HepG2 (cell line): ENCODE results near the gene SMYD5. TPM values are rescaled to one million over a fixed set of nuclear protein-coding genes. Genes with fewer than 3 reads are reported as not detected.

ENCODE experiments used
- BRF2 ChIP-seq: sonication (generic); formaldehyde crosslinking; IDR thresholded peaks from 2 replicates; pipeline ENCODE4 v1.8.1; 2022; ENCODE audit warnings: mild to moderate bottlenecking, missing genetic modification reagents
- CENPX ChIP-seq: sonication (generic); formaldehyde crosslinking; IDR thresholded peaks from 2 replicates; pipeline ENCODE4 v1.9.0; 2021; ENCODE audit warnings: mild to moderate bottlenecking, missing genetic modification reagents, moderate library complexity
- ESRRA ChIP-seq: sonication (generic); formaldehyde crosslinking; IDR thresholded peaks from 2 replicates; pipeline ENCODE4 v1.5.1; 2020; ENCODE audit warnings: mild to moderate bottlenecking, low read depth, missing genetic modification reagents
- HCFC1 ChIP-seq: fragments of 150-350 bp; IDR thresholded peaks from 2 replicates; pipeline ENCODE4 v1.6.1; 2014; ENCODE audit warnings: low read depth, low read length
- IKZF1 ChIP-seq: fragments of 450-650 bp; IDR thresholded peaks from 2 replicates; pipeline ENCODE4 v1.7.1; 2016
- KDM1A ChIP-seq: IDR thresholded peaks from 2 replicates; pipeline ENCODE4 v1.6.1; 2016; ENCODE audit warnings: missing compliant biosample characterization
- MLX ChIP-seq: IDR thresholded peaks from 2 replicates; pipeline ENCODE4 v1.6.1; 2016
- NCOA1 ChIP-seq: sonication (generic); formaldehyde crosslinking; IDR thresholded peaks from 2 replicates; pipeline ENCODE4 v1.9.0; 2021; ENCODE audit warnings: missing genetic modification reagents
- PPARG ChIP-seq: conservative IDR thresholded peaks from 2 replicates; pipeline ENCODE4 v1.6.1; 2016; ENCODE audit warnings: missing biosample characterization, missing genetic modification reagents
- RBM39 ChIP-seq: fragments of 200-400 bp; formaldehyde crosslinking; IDR thresholded peaks from one replicate; pipeline ENCODE4 v1.6.1; 2018; ENCODE audit warnings: antibody characterized with exemption, mild to moderate bottlenecking, low read depth, low read length; ENCODE audit not compliant: poor library complexity, severe bottlenecking
- SOX13 ChIP-seq, 3 experiments: fragments of 450-650 bp in 1 of 3; sonication (generic) in 1 of 3; formaldehyde crosslinking in 1 of 3; IDR thresholded peaks in 2 of 3; conservative IDR thresholded peaks in 1 of 3; 2 replicates each; pipeline versions ENCODE4 v1.5.0 to v1.6.1; 2016 to 2020; ENCODE audit warnings: antibody characterized with exemption in 1 of 3, mild to moderate bottlenecking in 1 of 3, missing compliant biosample characterization in 1 of 3, missing genetic modification reagents in 1 of 3, moderate library complexity in 1 of 3
- SOX6 ChIP-seq, 2 experiments: fragments of 450-650 bp in 1 of 2; sonication (generic) in 1 of 2; formaldehyde crosslinking in 1 of 2; IDR thresholded peaks; 2 replicates each; pipeline versions ENCODE4 v1.4.0 to v1.6.1; 2017 to 2020; ENCODE audit warnings: antibody characterized with exemption in 1 of 2, mild to moderate bottlenecking in 1 of 2, missing genetic modification reagents in 1 of 2
- TGIF2 ChIP-seq: IDR thresholded peaks from 2 replicates; pipeline ENCODE4 v1.6.1; 2016; ENCODE audit warnings: control low read depth, missing compliant biosample characterization
- YY1 ChIP-seq: IDR thresholded peaks from 2 replicates; pipeline ENCODE4 v1.6.1; 2011; ENCODE audit warnings: low read length, low read depth, moderate library complexity, mild to moderate bottlenecking; ENCODE audit not compliant: insufficient read depth, insufficient replicate concordance
- ZMYM4 ChIP-seq: sonication (generic); formaldehyde crosslinking; IDR thresholded peaks from 2 replicates; pipeline ENCODE4 v1.8.1; 2023; ENCODE audit warnings: mild to moderate bottlenecking, missing genetic modification reagents
- ZNF225 ChIP-seq: sonication (generic); formaldehyde crosslinking; IDR thresholded peaks from 2 replicates; pipeline ENCODE4 v1.4.0; 2020; ENCODE audit warnings: mild to moderate bottlenecking, missing genetic modification reagents
- ZNF280D ChIP-seq: sonication (generic); formaldehyde crosslinking; IDR thresholded peaks from 2 replicates; pipeline ENCODE4 v1.5.1; 2020; ENCODE audit warnings: mild to moderate bottlenecking, missing genetic modification reagents
- ZNF329 ChIP-seq: sonication (generic); formaldehyde crosslinking; IDR thresholded peaks from 2 replicates; pipeline ENCODE4 v1.9.0; 2021; ENCODE audit warnings: low read depth, mild to moderate bottlenecking, missing genetic modification reagents
- ZNF460 ChIP-seq: sonication (generic); formaldehyde crosslinking; IDR thresholded peaks from 2 replicates; pipeline ENCODE4 v1.5.1; 2020; ENCODE audit warnings: missing genetic modification reagents, mild to moderate bottlenecking, borderline replicate concordance
- ZNF605 ChIP-seq: sonication (generic); formaldehyde crosslinking; IDR thresholded peaks from 2 replicates; pipeline ENCODE4 v1.8.0; 2022; ENCODE audit warnings: mild to moderate bottlenecking, missing genetic modification reagents
- ZNF713 ChIP-seq: sonication (generic); formaldehyde crosslinking; IDR thresholded peaks from 2 replicates; pipeline ENCODE4 v1.4.0; 2020; ENCODE audit warnings: mild to moderate bottlenecking, missing genetic modification reagents
- polyA plus RNA-seq, 8 experiments: library from polyadenylated mRNA; depleted of rRNA in 3 of 8; stranded (reverse) in 7 of 8; unstranded in 1 of 8; fragments of >200 nt; fragmentation: Illumina TruSeq in 4 of 8; extraction: Trizol in 4 of 8; gene quantifications; 2 replicates each; pipeline versions ENCODE4 v1.2.1 to v1.2.3, GENCODE V29; 2011 to 2016; ENCODE audit warnings: low read depth in 4 of 8, missing spikeins in 1 of 8, mixed read lengths in 1 of 8; ENCODE audit not compliant: insufficient read depth in 1 of 8
- total RNA-seq, 5 experiments: library from RNA; depleted of rRNA; stranded (reverse); fragments of >200 nt; fragmentation: Illumina TruSeq; extraction: Trizol; gene quantifications; 2 replicates each; pipeline ENCODE4 v1.2.3, GENCODE V29; 2016; ENCODE audit warnings: low read depth in 1 of 5

The SMYD5 gene
- total and polyA plus RNA-seq, 2 of the 13 experiments (the other 11 are each of a cell fraction or from before 2014, with no cell fraction given), result 55.8 to 70.4 TPM

GRCh38 chr2:73260338-73260984 lies 46.4 kb downstream of the SMYD5 start (continued):
- TF ChIP-seq CENPX (no peak), PPARG (CRISPR knock-in tag) (no peak), ZNF329 (CRISPR knock-in tag) (no peak), ZNF713 (CRISPR knock-in tag) (no peak), ESRRA (CRISPR knock-in tag) (no peak), SOX13 (IDR thresholded peaks at IDR 0.05) (no peak), SOX13 (CRISPR knock-in tag; conservative IDR thresholded peaks at IDR 0.05 in 1 of 2, IDR thresholded peaks at IDR 0.05 in 1 of 2) (peak in 1 of 2 experiments; percentile 23; a peak in 1 of 4 replicates), HCFC1 (no peak), YY1 (no peak), ZMYM4 (CRISPR knock-in tag) (peak; percentile 57; the same call in 1 of the 2 replicates), MLX (CRISPR knock-in tag) (0 out of 2 replicates have a peak, but pooled peaks have one; percentile 24), SOX6 (IDR thresholded peaks at IDR 0.05) (no peak), SOX6 (CRISPR knock-in tag; IDR thresholded peaks at IDR 0.05) (peak; percentile 21; the same call in 1 of the 2 replicates), NCOA1 (0 out of 2 replicates have a peak, but pooled peaks have one; percentile 51), ZNF280D (CRISPR knock-in tag) (no peak), BRF2 (no peak), KDM1A (no peak), ZNF605 (CRISPR knock-in tag) (no peak), ZNF460 (no peak), TGIF2 (CRISPR knock-in tag) (0 out of 2 replicates have a peak, but pooled peaks have one; percentile 55), RBM39 (no peak), ZNF225 (0 out of 2 replicates have a peak, but pooled peaks have one; percentile 32), IKZF1 (no peak)
